ENCODE results near the gene CXCR5. TPM values are rescaled to one million over a fixed set of nuclear protein-coding genes. Genes with fewer than 3 reads are reported as not detected.

CXCR5 gene
- total RNA-seq, 1 donor from 2014 or later = under 0.01 TPM

DNA sequence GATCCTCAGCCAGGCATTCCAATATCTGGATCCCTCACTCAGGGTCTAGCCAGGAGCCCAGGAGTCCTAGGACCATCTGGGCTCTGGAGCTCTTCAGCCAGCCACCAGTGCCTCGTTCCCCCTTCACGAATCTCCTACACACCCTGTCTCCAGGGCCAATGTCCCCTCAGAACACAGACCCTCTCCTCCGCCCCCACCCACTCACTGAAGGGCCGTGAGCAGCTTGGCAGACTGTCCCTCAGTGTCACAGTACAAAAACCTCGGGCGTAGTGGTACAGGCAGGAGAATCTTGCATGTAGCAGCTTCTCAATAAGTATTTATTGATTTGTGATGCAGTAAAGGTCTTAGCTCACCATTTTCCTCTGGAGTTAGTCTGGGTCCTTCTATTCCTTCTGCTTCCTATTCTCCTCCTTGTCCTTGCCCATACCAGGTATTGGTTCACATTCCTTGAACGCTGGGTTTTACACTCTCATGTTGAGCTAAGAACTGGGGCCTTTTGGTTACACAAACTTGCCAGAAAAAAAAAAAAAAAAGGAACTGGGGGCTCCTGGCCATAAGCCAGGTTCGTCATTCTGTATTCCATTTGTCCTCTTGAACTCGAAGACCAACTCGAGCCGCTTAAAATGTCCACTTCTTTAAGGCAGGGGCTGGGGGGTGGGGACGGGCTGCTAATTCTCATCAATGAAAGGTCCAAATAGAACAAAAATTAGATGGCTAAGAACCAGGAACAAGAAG, 2.3 kb downstream of the CXCR5 start:
- TF ChIP-seq, protein P1, sequence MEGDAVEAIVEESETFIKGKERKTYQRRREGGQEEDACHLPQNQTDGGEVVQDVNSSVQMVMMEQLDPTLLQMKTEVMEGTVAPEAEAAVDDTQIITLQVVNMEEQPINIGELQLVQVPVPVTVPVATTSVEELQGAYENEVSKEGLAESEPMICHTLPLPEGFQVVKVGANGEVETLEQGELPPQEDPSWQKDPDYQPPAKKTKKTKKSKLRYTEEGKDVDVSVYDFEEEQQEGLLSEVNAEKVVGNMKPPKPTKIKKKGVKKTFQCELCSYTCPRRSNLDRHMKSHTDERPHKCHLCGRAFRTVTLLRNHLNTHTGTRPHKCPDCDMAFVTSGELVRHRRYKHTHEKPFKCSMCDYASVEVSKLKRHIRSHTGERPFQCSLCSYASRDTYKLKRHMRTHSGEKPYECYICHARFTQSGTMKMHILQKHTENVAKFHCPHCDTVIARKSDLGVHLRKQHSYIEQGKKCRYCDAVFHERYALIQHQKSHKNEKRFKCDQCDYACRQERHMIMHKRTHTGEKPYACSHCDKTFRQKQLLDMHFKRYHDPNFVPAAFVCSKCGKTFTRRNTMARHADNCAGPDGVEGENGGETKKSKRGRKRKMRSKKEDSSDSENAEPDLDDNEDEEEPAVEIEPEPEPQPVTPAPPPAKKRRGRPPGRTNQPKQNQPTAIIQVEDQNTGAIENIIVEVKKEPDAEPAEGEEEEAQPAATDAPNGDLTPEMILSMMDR (IDR thresholded peaks at IDR 0.05; ENCODE audit: insufficient read depth, low read length, poor library complexity, severe bottlenecking) = no peak
- Histone ChIP-seq H3K27me3 (ENCODE audit: control insufficient read depth, insufficient read depth, low read length) (no peaks in the 10 kb centered on the region), H3K36me3 (ENCODE audit: control insufficient read depth, insufficient read depth, low read length) (no peaks in the 10 kb centered on the region), H3K4me3 (ENCODE audit: low read depth, low read length) (no peak overlapping the region)
- DNase-seq (ENCODE audit: low read depth) = no peak

DNA sequence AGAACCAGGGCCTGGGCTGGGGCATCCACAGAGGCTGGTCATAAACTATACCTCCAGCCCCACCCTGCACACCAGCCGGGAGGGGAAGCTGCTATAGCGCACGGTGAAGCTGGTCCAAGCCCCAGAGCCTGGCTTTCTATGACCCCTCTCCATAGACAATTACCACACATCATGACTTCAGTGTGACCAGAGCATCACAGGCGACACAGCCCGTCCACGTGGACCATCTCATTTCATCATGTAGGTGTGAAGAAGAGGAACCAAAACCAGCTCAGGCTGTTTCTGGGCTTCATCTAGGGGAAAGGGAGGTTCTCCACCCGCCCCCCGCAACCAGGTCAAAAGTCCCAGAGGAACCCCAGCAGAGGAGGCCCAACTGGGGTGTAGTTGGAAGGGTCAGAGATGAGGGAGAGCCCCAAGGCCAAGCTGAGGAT, 3.0 kb downstream of the CXCR5 start:
- TF ChIP-seq, protein P1 (IDR thresholded peaks at IDR 0.05; ENCODE audit: insufficient read depth, low read length, poor library complexity, severe bottlenecking) = no peak
- Histone ChIP-seq H3K4me3 (ENCODE audit: low read depth, low read length) (no peak overlapping the region), H3K36me3 (ENCODE audit: control insufficient read depth, insufficient read depth, low read length) (no peaks in the 10 kb centered on the region), H3K27me3 (ENCODE audit: control insufficient read depth, insufficient read depth, low read length) (no peaks in the 10 kb centered on the region)
- DNase-seq (ENCODE audit: low read depth) = no peak

DNA sequence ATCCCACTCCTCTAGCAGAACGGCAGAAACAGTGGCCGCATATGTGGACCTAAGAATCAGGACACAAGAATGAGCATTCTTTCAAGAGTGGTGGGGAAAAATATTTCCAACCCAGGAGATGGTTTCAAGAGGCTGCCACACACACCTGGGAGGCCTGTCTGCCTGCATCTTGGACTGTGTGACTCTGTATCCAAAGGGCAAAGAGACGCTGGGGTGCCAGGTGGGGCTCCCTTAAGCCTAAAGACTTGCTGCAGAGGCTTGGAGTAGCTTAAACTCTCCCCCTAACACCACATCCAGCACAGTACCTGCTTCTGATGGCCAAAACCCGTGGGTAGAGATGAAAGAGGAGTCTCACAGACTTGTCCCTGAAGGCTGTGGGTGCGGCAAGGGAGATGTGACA, 3.5 kb downstream of the CXCR5 start:
- TF ChIP-seq, protein P1 (IDR thresholded peaks at IDR 0.05; ENCODE audit: insufficient read depth, low read length, poor library complexity, severe bottlenecking) = no peak
- no peak overlapping the region for H3K4me3 ChIP-seq (ENCODE audit: low read depth, low read length)
- H3K27me3 ChIP-seq (ENCODE audit: control insufficient read depth, insufficient read depth, low read length) = no peaks in the 10 kb centered on the region
- H3K36me3 ChIP-seq (ENCODE audit: control insufficient read depth, insufficient read depth, low read length) = no peaks in the 10 kb centered on the region
- DNase-seq (ENCODE audit: low read depth) = no peak

DNA sequence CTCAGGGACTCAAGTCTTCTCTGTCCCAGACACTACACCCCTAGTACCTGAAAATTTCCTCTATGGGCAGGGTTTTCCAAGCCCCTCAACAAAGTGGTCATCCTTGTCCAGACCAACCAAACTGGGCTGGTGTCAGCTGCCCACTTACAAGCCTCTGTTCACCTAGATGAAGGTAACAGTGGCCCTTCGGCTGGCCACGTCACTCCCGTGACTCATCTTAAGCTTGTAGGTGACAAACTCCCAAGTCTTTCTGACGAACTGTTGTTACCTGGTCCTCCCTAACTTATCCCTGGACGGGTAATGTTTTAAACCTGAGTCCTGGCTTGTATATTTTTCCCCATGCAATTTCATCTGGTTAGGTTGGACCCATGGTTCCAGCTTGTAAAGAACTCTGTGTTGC, 4.7 kb downstream of the CXCR5 start:
- no peaks in the 10 kb centered on the region for H3K27me3 ChIP-seq (ENCODE audit: control insufficient read depth, insufficient read depth, low read length)
- DNase-seq (ENCODE audit: low read depth) = no peak
- TF ChIP-seq, protein P1 (IDR thresholded peaks at IDR 0.05; ENCODE audit: insufficient read depth, low read length, poor library complexity, severe bottlenecking) = no peak
- no peaks in the 10 kb centered on the region for H3K36me3 ChIP-seq (ENCODE audit: control insufficient read depth, insufficient read depth, low read length)
- H3K4me3 ChIP-seq (ENCODE audit: low read depth, low read length) = no peak overlapping the region

DNA sequence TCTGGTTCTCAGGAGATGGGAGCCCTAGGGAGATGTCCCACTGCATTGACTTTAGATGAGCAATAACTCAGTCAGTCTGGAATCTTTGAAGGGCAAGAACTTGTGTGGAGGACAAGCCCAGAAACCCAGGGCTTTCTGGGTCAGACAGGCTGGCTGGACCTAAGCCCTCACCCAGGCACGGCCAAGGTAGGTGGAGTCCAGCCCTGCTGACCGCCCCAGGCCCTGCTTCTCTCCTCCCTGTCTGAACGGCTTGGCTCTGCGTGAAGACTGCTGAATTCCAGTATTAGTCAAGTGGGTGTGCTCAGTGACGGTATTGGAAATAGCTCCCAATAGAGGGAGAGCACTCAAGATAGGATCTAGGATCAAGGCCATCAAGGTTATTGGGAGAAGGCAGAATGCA, 6.1 kb downstream of the CXCR5 start:
- TF ChIP-seq, protein P1 (IDR thresholded peaks at IDR 0.05; ENCODE audit: insufficient read depth, low read length, poor library complexity, severe bottlenecking) = no peak
- DNase-seq (ENCODE audit: low read depth) = no peak
- H3K27me3 ChIP-seq (ENCODE audit: control insufficient read depth, insufficient read depth, low read length) = no peaks in the 10 kb centered on the region
- H3K4me3 ChIP-seq (ENCODE audit: low read depth, low read length) = no peak overlapping the region
- no peaks in the 10 kb centered on the region for H3K36me3 ChIP-seq (ENCODE audit: control insufficient read depth, insufficient read depth, low read length)

DNA sequence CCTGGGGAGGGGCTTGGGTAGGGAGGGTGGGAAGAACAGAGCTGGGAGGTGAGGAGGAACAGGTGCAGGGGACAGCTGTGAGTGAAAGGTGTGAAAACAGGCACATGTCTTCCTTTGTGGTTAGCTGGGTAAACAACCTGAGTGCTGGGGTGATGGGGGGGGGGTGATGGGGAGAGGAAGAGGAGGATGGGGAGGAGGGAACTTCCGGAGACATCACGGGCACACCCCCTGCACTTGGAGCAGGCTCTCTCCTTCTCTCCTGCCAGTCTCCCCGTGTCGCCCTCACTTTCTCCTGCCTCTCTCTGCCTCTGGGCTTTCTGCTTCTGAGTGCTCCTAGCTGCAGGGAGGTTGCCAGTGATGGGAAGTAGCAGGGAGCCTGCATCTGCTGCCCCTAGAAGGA, 8.8 kb downstream of the CXCR5 start:
- no peaks in the 10 kb centered on the region for H3K27me3 ChIP-seq (ENCODE audit: control insufficient read depth, insufficient read depth, low read length)
- H3K36me3 ChIP-seq (ENCODE audit: control insufficient read depth, insufficient read depth, low read length) = no peaks in the 10 kb centered on the region
- no peak overlapping the region for H3K4me3 ChIP-seq (ENCODE audit: low read depth, low read length)
- TF ChIP-seq, protein P1 (IDR thresholded peaks at IDR 0.05; ENCODE audit: insufficient read depth, low read length, poor library complexity, severe bottlenecking) = no peak
- DNase-seq (ENCODE audit: low read depth) = no peak

Measured in kidney epithelial cell (primary cell).